Mucosa of descending colon (tissue), 3 donors: Measurements from ENCODE around the gene BAX. TPM values are rescaled to one million over a fixed set of nuclear protein-coding genes. Genes with fewer than 3 reads are reported as not detected.

ENCODE experiments used
- ATAC-seq: fragments of 200-7000 bp; cut with Tn5 transposase; one replicate; pipeline ENCODE4 v1.9.1; 2020; ENCODE audit warnings: mild to moderate bottlenecking, moderate library complexity
- DNase-seq, 3 donors: peaks; one replicate each; pipeline ENCODE4 v3.0.0-alpha.2; 2020
- H3K36me3 ChIP-seq: fragments of 200-600 bp; one replicate; pipeline ENCODE4 v1.8.0; 2021; ENCODE audit warnings: low read depth, mild to moderate bottlenecking
- H3K4me1 ChIP-seq: fragments of 200-600 bp; one replicate; pipeline ENCODE4 v1.8.0; 2021; ENCODE audit warnings: low read depth, mild to moderate bottlenecking
- H3K4me3 ChIP-seq: fragments of 200-600 bp; one replicate; pipeline ENCODE4 v1.8.0; 2021; ENCODE audit warnings: mild to moderate bottlenecking
- H3K9me3 ChIP-seq: fragments of 200-600 bp; one replicate; pipeline ENCODE4 v1.8.0; 2021; ENCODE audit warnings: mild to moderate bottlenecking
- intact Hi-C, 2 donors: fragments of 100-400 bp; cut with DNase I in 1 of 2; cut with micrococcal nuclease in 1 of 2; formaldehyde crosslinking; loops; one replicate each; pipeline versions ENCODE4 v1.11.0 to v1.11.1; 2022; cut with DNase I, micrococcal nuclease
- total RNA-seq, 3 donors: library from RNA; stranded (reverse); fragmentation: NEBNext Ultra II Directional in 2 of 3; extraction: Animal tissue kit (Norgen Biotek cat#: 25700) in 2 of 3; gene quantifications; one replicate each; pipeline versions ENCODE4 v1.2.1 to v1.2.4, GENCODE V29; 2021 to 2023
- TF ChIP-seq, protein P1 (sequence below): fragments of 200-600 bp; IDR thresholded peaks from one replicate; pipeline ENCODE4 v1.8.0; 2022; ENCODE audit warnings: antibody characterized with exemption, mild to moderate bottlenecking
- donor health status: DM: no; HTN: no; CAD: no; lungs with moderate emphysema.
- donor health status: DM: no; HTN: no; CAD: no.
- donor health status: DM: no; HTN: yes; CAD: no.

The BAX gene
- total RNA-seq, 3 donors from 2014 or later, result 90.2 to 128 (median 125) TPM

DNA sequence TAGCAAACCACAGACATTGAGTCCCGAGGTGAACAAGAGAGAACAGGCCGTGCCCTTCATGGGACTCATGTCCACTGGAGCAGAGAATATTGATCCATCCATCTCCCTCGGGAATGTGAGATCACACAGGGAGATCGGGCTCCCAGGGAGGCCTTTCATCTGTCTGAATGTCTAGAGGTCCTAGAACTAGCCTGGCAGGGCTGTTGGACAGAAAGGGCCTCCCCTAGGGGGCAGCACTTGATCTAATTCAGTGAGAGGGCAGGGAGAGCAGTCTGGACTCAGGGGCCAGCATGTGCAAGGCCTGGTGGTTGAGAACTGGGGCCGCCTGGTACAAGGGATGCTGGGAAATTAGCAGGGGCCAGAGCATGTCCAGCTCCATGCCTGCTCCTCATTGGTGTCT, 43.3 kb downstream of the BAX start:
- DNase-seq, result peak in 2 of 3 donors; percentile 57 to 77
- Histone ChIP-seq H3K4me3 (no peak overlapping the region), H3K9me3 (no peaks in the 10 kb centered on the region), H3K4me1 (peaks cover 11% of the 10 kb centered on the region), H3K36me3 (no peaks in the 10 kb centered on the region)
- intact Hi-C loops, result no loop called here
- TF ChIP-seq, protein P1, sequence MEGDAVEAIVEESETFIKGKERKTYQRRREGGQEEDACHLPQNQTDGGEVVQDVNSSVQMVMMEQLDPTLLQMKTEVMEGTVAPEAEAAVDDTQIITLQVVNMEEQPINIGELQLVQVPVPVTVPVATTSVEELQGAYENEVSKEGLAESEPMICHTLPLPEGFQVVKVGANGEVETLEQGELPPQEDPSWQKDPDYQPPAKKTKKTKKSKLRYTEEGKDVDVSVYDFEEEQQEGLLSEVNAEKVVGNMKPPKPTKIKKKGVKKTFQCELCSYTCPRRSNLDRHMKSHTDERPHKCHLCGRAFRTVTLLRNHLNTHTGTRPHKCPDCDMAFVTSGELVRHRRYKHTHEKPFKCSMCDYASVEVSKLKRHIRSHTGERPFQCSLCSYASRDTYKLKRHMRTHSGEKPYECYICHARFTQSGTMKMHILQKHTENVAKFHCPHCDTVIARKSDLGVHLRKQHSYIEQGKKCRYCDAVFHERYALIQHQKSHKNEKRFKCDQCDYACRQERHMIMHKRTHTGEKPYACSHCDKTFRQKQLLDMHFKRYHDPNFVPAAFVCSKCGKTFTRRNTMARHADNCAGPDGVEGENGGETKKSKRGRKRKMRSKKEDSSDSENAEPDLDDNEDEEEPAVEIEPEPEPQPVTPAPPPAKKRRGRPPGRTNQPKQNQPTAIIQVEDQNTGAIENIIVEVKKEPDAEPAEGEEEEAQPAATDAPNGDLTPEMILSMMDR, result no peak
- no peak for ATAC-seq

DNA sequence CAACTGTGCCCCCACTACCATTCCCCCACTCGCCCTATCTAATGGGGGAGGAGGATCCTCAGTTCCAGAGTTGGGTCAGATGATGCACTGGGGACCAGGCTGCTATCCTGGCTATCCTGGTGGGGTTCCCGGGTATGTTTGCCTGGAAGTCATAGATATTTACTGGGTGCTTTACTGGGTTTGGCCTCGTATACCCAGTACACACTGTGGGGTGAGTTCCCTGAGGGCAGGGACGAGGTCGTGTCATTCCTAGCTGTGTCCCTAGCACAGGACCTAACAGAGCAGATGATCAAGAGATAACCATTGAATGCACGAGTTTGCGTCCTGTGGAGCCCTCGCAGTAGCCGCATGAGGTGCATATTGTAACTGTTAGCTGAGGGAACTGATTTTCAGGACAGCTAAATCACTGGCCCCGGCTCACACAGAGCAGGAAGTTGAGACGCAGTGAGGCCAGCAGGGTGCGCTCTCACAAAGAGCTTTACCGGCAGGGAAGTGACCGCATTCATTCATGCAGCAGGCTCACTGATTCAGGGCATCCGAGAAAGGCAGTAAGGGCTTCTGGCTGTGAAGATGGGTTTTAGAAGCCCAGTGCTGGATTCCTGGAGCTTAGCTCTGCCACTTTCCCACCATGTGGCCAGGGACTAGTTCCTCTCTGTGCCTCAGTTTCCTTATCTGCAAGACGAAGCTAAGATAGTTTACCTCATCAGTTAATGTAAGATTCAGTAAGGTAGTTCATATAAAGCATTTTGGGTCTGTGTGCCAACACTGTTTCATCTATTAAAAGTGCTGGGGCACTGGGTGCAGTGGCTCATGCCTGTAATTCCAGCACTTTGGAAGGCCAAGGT, 45.0 kb downstream of the BAX start:
- Histone ChIP-seq H3K9me3 (no peaks in the 10 kb centered on the region), H3K4me3 (no peak overlapping the region), H3K36me3 (no peaks in the 10 kb centered on the region), H3K4me1 (peaks cover 4% of the 10 kb centered on the region)
- ATAC-seq (peak; percentile 90), DNase-seq (peak in 2 of 3 donors; percentile 64 to 72)
- intact Hi-C loops, result no loop called here
- TF ChIP-seq, protein P1, result peak; percentile 30

DNA sequence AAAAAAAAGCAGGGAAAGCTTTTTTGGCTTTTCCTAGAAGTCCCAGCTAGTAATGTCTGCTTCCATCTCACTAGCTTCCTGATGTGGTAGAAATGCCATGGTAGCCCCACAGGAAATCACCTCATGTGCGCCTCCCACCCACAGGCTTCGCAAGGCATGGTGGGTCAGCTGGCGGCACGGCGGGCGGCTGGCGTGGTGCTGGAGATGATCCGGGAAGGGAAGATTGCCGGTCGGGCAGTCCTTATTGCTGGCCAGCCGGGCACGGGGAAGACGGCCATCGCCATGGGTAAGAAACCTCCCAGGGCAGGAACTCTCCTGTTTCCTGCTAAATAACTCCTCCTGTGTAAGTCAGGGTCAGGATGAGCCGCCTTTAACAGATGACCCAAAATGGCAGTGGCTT, 49.5 kb downstream of the BAX start:
- intact Hi-C loops, result no loop called here
- H3K36me3 ChIP-seq, result peaks cover 6% of the 10 kb centered on the region
- no peak for ATAC-seq
- no peak for DNase-seq
- H3K9me3 ChIP-seq, result no peaks in the 10 kb centered on the region
- no peaks in the 10 kb centered on the region for H3K4me1 ChIP-seq
- TF ChIP-seq, protein P1, result no peak
- no peak overlapping the region for H3K4me3 ChIP-seq

DNA sequence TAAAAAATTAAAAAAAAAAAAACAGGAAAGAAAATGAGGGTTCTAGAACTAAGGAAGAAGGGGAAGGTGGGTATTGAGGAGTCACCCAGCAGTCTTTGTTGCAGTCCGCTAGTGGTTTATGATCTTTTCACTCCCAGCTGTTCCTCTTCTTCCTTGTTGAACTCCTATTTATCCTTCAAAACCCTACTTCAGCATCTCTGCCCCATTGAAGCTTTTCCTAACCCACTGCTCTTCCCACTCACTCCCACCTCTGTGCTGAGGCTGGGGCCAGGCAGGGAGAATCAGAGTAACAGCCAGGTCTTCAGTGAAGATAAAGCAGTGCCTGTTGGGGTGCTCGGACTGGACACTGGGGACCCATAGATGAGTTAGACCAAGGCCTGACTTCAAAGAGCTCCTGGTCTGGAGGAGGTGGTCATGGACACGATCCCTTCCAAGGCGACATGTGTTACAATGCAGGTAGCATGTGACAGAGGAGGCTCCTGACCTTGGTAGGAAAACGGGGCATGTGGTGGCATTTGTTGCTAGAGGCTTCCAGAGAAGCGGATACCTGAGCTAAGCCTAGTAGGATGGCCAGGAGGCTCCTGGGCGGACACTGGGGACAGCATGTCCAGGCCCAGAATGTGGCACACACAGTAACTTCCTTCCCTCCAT, 50.4 kb downstream of the BAX start:
- DNase-seq (no peak), ATAC-seq (no peak)
- H3K36me3 ChIP-seq, result peaks cover 6% of the 10 kb centered on the region
- intact Hi-C loops, result no loop called here
- H3K9me3 ChIP-seq, result no peaks in the 10 kb centered on the region
- TF ChIP-seq, protein P1, result no peak
- no peaks in the 10 kb centered on the region for H3K4me1 ChIP-seq
- H3K4me3 ChIP-seq, result no peak overlapping the region

DNA sequence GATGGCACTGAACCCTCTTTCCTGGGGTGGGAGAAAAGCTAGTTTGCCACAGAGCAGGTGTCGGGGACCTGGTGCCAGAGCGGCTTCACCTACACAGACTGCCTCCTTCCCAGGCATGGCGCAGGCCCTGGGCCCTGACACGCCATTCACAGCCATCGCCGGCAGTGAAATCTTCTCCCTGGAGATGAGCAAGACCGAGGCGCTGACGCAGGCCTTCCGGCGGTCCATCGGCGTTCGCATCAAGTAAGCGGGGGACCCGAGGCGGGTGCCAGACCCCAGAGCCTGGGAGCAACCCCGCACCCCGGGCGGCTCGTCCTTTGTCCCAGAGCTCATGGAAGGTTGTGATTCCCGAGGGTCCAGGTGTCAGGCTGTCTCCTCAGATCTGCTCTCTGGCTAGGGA, 52.2 kb downstream of the BAX start:
- ATAC-seq (no peak), DNase-seq (no peak)
- TF ChIP-seq, protein P1, result no peak
- peaks cover 6% of the 10 kb centered on the region for H3K36me3 ChIP-seq
- intact Hi-C loops, result no loop called here
- H3K4me1 ChIP-seq, result no peaks in the 10 kb centered on the region
- no peak overlapping the region for H3K4me3 ChIP-seq
- H3K9me3 ChIP-seq, result no peaks in the 10 kb centered on the region
